Vagina (tissue), 2 donors: ENCODE measurements around the gene HES7.

ENCODE experiments used
- CTCF ChIP-seq, 3 experiments: fragments of 450-650 bp in 2 of 3; fragments of 200-600 bp in 1 of 3; sonication (generic) in 1 of 3; IDR thresholded peaks; one replicate each; pipeline ENCODE4 v1.5.1; 2017 to 2019; ENCODE audit warnings: antibody characterized with exemption in 3 of 3, mild to moderate bottlenecking in 2 of 3, moderate library complexity in 2 of 3
- POLR2A ChIP-seq, 2 donors: fragments of 450-650 bp; IDR thresholded peaks; one replicate each; pipeline ENCODE4 v1.6.1; 2017; ENCODE audit warnings: antibody characterized with exemption in 2 of 2, mild to moderate bottlenecking in 2 of 2, moderate library complexity in 2 of 2
- POLR2AphosphoS5 ChIP-seq, 2 donors: sonication (generic); formaldehyde crosslinking; IDR thresholded peaks; one replicate each; pipeline ENCODE4 v1.9.0; 2017; ENCODE audit warnings: antibody characterized with exemption in 2 of 2, mild to moderate bottlenecking in 2 of 2, low read depth in 1 of 2; ENCODE audit not compliant: insufficient read depth in 1 of 2

DNA sequence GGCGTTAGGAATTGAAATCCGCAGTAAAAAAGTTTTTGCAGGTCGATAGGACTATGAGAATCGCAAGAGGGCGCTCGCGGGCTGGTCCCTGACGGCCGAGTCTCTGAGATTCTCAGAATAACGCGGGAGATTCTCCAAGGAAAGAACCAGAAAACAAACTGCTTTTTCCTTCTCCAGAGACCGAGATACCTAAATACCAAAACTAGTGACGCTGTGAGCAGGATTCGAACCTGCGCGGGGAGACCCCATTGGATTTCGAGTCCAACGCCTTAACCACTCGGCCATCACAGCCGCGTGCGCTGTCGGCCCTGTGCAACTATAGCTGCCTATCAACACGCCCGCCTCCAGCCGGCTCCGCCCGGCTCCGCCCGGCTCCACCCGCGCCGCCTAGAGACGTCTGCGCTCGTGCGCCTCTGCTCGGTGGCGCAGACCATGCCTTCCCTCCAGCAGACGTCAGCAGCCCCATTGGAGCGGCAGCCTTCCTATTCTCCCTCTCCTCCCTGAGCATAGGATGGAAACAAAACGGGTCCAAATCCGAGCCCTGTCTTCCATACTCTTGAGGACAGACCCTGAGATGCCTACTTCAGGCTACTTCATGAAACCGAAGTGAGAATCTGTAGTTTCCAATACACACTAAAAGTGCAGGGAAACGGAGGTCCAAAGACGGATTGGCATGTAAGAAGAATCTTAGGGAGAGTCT, 14.9 kb upstream of the HES7 start:
- peak in 1 of 2 donors; percentile 52 for TF ChIP-seq POLR2A (IDR thresholded peaks at IDR 0.05)
- TF ChIP-seq CTCF (IDR thresholded peaks at IDR 0.05): peak; percentile 71 to 92 (median 83)
- peak; percentile 94 to 97 for TF ChIP-seq POLR2AphosphoS5 (IDR thresholded peaks at IDR 0.05; ENCODE audit: insufficient read depth in 1 of 2, low read depth in 1 of 2)
